ENCODE measurements around the gene VSIR.

The VSIR gene

GRCh38 chr10:71782221-71782916 lies 9.0 kb upstream of the VSIR start:
- DNase-seq: no peak

GRCh38 chr10:71780719-71781118 lies 7.4 kb upstream of the VSIR start:
- no peak for DNase-seq

- no peak for DNase-seq
These were observed 6.8 kb upstream of the VSIR start for GRCh38 chr10:71780156-71780555.

GRCh38 chr10:71779641-71780040 lies 6.3 kb upstream of the VSIR start:
- DNase-seq: no peak

GRCh38 chr10:71778071-71778825 lies 4.9 kb upstream of the VSIR start:
- DNase-seq: no peak

- DNase-seq: no peak
These were observed 4.1 kb upstream of the VSIR start for GRCh38 chr10:71777213-71777985.

- no peak for DNase-seq
These were observed 3.2 kb upstream of the VSIR start for GRCh38 chr10:71776481-71776925.

- no peak for DNase-seq
These were observed 1.8 kb upstream of the VSIR start for GRCh38 chr10:71774916-71775702.

- no peak for DNase-seq
These were observed 494 bp downstream of the VSIR start for GRCh38 chr10:71772832-71773220.

GRCh38 chr10:71771821-71772617 lies 1.3 kb downstream of the VSIR start:
- DNase-seq: no peak

GRCh38 chr10:71771204-71771603 lies 2.1 kb downstream of the VSIR start:
- DNase-seq: no peak

- no peak for DNase-seq
These were observed 2.5 kb downstream of the VSIR start for GRCh38 chr10:71770789-71771188.

GRCh38 chr10:71770255-71770654 lies 3.1 kb downstream of the VSIR start:
- no peak for DNase-seq

- DNase-seq: no peak
These were observed 4.0 kb downstream of the VSIR start for GRCh38 chr10:71769279-71769823.

GRCh38 chr10:71767420-71768035 lies 5.8 kb downstream of the VSIR start:
- no peak for DNase-seq

- no peak for DNase-seq
These were observed 6.5 kb downstream of the VSIR start for GRCh38 chr10:71766717-71767419.

GRCh38 chr10:71765906-71766716 lies 7.2 kb downstream of the VSIR start:
- no peak for DNase-seq

- DNase-seq: no peak
These were observed 8.0 kb downstream of the VSIR start for GRCh38 chr10:71765176-71765904.

Measured in activated gamma-delta T cell treated with Interleukin-2 at 50 U/mL for 16 hours (primary cell).